ENCODE measurements around the gene PAX2. TPM values are rescaled to one million over a fixed set of nuclear protein-coding genes. Genes with fewer than 3 reads are reported as not detected.

The PAX2 gene
- total RNA-seq, 1 experiment from 2014 or later = not detected

GRCh38 chr10:100742076-100742771, 3.2 kb upstream of the PAX2 start:
- no peak overlapping the region for H2BK12ac ChIP-seq (ENCODE audit: insufficient read length, low read depth, low read length)
- H3K18ac ChIP-seq (ENCODE audit: insufficient read length, low read depth, low read length) = no peak overlapping the region
- no peak overlapping the region for H4K5ac ChIP-seq (ENCODE audit: insufficient read length, low read depth, low read length)
- peaks cover 85% of the 10 kb centered on the region for H3K27me3 ChIP-seq (ENCODE audit: insufficient read depth, low read length)
- no CpG with 5 or more reads among the region's 37 CpGs for WGBS (ENCODE audit: extremely low coverage, insufficient read length, low lambda C conversion rate)
- no peak overlapping the region for H2AK5ac ChIP-seq (ENCODE audit: insufficient read length, low read length)
- no peak overlapping the region for H3K14ac ChIP-seq (ENCODE audit: insufficient read depth, low read length)
- no peak overlapping the region for H3K4ac ChIP-seq (ENCODE audit: low read depth, low read length)
- no peaks in the 10 kb centered on the region for H3K79me1 ChIP-seq (ENCODE audit: insufficient read depth, low read depth, low read length, poor library complexity, severe bottlenecking)
- H3K9me3 ChIP-seq (ENCODE audit: control insufficient read depth, low read depth, low read length) = no peaks in the 10 kb centered on the region
- no peak overlapping the region for H3K23ac ChIP-seq (ENCODE audit: insufficient read length, low read depth, low read length)
- H3K23me2 ChIP-seq (ENCODE audit: insufficient read length, low read depth, low read length, poor library complexity, severe bottlenecking) = peaks cover 8% of the 10 kb centered on the region
- no peak overlapping the region for H4K8ac ChIP-seq (replicated peaks; ENCODE audit: insufficient read length, low read depth, low read length)
- H3K79me2 ChIP-seq (ENCODE audit: insufficient read depth, low read length) = no peaks in the 10 kb centered on the region
- H3K36me3 Mint-ChIP-seq (ENCODE audit: insufficient read depth in 1 of 3, low read depth in 3 of 3) = no peaks in the 10 kb centered on the region
- H3K27ac Mint-ChIP-seq = no peak overlapping the region
- no peak overlapping the region for H3K4me2 ChIP-seq (ENCODE audit: insufficient read depth, insufficient read length, low read length)
- H4K20me1 ChIP-seq (ENCODE audit: control insufficient read depth, insufficient read depth, insufficient read length) = no peaks in the 10 kb centered on the region
- H2BK120ac ChIP-seq (ENCODE audit: low read depth, low read length, poor library complexity, severe bottlenecking) = no peak overlapping the region
- H3K4me3 Mint-ChIP-seq = peak overlapping the region in 1 of 2 experiments; percentile 56; a peak in 3 of 5 replicates
- no peaks in the 10 kb centered on the region for H3K4me1 ChIP-seq (ENCODE audit: insufficient read depth, low read length)
- DNase-seq = no peak
- no peak overlapping the region for H3K9ac ChIP-seq (ENCODE audit: extremely low read depth, insufficient read length, low read length)
- H3K56ac ChIP-seq (ENCODE audit: insufficient read length, low read depth, low read length) = no peak overlapping the region
- no peak overlapping the region for H2BK20ac ChIP-seq (ENCODE audit: low read depth, low read length, poor library complexity, severe bottlenecking)
- peaks cover 0 to 9% of the 10 kb centered on the region in 2 experiments; a peak in 3 of 5 replicates for H3K9me3 Mint-ChIP-seq
- H3T11ph ChIP-seq (ENCODE audit: low read length) = no peak overlapping the region
- TF ChIP-seq, protein P1, sequence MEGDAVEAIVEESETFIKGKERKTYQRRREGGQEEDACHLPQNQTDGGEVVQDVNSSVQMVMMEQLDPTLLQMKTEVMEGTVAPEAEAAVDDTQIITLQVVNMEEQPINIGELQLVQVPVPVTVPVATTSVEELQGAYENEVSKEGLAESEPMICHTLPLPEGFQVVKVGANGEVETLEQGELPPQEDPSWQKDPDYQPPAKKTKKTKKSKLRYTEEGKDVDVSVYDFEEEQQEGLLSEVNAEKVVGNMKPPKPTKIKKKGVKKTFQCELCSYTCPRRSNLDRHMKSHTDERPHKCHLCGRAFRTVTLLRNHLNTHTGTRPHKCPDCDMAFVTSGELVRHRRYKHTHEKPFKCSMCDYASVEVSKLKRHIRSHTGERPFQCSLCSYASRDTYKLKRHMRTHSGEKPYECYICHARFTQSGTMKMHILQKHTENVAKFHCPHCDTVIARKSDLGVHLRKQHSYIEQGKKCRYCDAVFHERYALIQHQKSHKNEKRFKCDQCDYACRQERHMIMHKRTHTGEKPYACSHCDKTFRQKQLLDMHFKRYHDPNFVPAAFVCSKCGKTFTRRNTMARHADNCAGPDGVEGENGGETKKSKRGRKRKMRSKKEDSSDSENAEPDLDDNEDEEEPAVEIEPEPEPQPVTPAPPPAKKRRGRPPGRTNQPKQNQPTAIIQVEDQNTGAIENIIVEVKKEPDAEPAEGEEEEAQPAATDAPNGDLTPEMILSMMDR (conservative IDR thresholded peaks at IDR 0.05) = no peak
- peaks cover 32 to 77% of the 10 kb centered on the region in 2 experiments for H3K4me1 Mint-ChIP-seq
- H2AFZ ChIP-seq (ENCODE audit: low read length) = no peak overlapping the region
- H3K27ac ChIP-seq (ENCODE audit: insufficient read length, low read depth, low read length) = no peak overlapping the region
- H2BK15ac ChIP-seq (ENCODE audit: low read depth, low read length) = no peak overlapping the region
- H3K27me3 Mint-ChIP-seq (ENCODE audit: low read depth) = peaks cover 100% of the 10 kb centered on the region
- H4K91ac ChIP-seq (ENCODE audit: insufficient read length, low read depth, low read length) = no peak overlapping the region
- H2BK5ac ChIP-seq (ENCODE audit: insufficient read length, low read length) = no peak overlapping the region
